Hindlimb muscle (tissue), 1 donor: Measurements from ENCODE around the gene INTS1. TPM values are rescaled to one million over a fixed set of nuclear protein-coding genes. Genes with fewer than 3 reads are reported as not detected.

ENCODE experiments used
- DNase-seq: peaks from one replicate; pipeline ENCODE4 v3.0.0-alpha.2; 2013
- polyA plus RNA-seq: library from polyadenylated mRNA; unstranded; fragments of 120-200 nt; gene quantifications from one replicate; pipeline ENCODE4 v1.2.1, GENCODE V29; 2013; ENCODE audit not compliant: insufficient read length

Gene INTS1
- polyA plus RNA-seq, 1 donor: 55.6 TPM

- no peak for DNase-seq
Measured at GRCh38 chr7:1541431-1542162, 37.4 kb upstream of the INTS1 start.

- DNase-seq: no peak
Measured at GRCh38 chr7:1540776-1541271, 36.6 kb upstream of the INTS1 start.

- DNase-seq: no peak
Measured at GRCh38 chr7:1539882-1540775, 35.9 kb upstream of the INTS1 start.

GRCh38 chr7:1539181-1539881, 35.1 kb upstream of the INTS1 start:
- DNase-seq: no peak

GRCh38 chr7:1538544-1539180, 34.5 kb upstream of the INTS1 start:
- DNase-seq: no peak

- no peak for DNase-seq
Measured at GRCh38 chr7:1537535-1538412, 33.6 kb upstream of the INTS1 start.

- DNase-seq: peak; percentile 95
Measured at GRCh38 chr7:1536743-1537534, 32.8 kb upstream of the INTS1 start.

- no peak for DNase-seq
Measured at GRCh38 chr7:1536455-1536742, 32.2 kb upstream of the INTS1 start.

GRCh38 chr7:1535701-1536454, 31.7 kb upstream of the INTS1 start:
- no peak for DNase-seq

- DNase-seq: no peak
Measured at GRCh38 chr7:1535100-1535458, 30.9 kb upstream of the INTS1 start.

GRCh38 chr7:1534330-1535099, 30.3 kb upstream of the INTS1 start:
- no peak for DNase-seq

GRCh38 chr7:1533547-1534329, 29.5 kb upstream of the INTS1 start:
- no peak for DNase-seq

- DNase-seq: no peak
Measured at GRCh38 chr7:1533255-1533546, 29.0 kb upstream of the INTS1 start.

- peak; percentile 74 for DNase-seq
Measured at GRCh38 chr7:1532456-1533254, 28.5 kb upstream of the INTS1 start.

GRCh38 chr7:1531979-1532455, 27.8 kb upstream of the INTS1 start:
- no peak for DNase-seq

GRCh38 chr7:1531263-1531978, 27.2 kb upstream of the INTS1 start:
- DNase-seq: no peak

GRCh38 chr7:1530946-1531262, 26.7 kb upstream of the INTS1 start:
- no peak for DNase-seq
